ENCODE measurements around the gene TCTA.

TCTA gene

DNA sequence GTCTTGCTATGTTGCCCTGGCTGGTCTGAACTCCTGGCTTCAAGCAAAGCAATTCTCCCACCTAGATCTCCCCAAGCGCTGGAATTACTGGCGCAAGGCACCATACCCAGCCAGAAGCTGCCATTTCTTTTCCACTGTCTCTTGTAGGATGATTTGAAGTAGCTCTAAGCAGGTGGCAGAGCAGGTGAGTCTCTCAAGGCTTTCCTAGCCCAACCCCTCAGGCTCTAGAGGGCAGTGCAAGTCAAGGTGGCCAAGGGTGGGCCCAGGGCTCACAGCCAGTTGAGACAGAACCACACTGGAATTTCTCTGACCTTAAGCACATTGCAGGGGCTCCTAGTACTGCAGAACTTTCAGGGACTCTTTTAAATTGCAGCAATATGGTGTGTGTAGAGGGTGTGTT, 42.2 kb downstream of the TCTA start:
- no peak overlapping the region for H3K4me3 ChIP-seq (ENCODE audit: low read depth, low read length)
- TF ChIP-seq CTCF (IDR thresholded peaks at IDR 0.05; ENCODE audit: low read depth, low read length), result no peak

DNA sequence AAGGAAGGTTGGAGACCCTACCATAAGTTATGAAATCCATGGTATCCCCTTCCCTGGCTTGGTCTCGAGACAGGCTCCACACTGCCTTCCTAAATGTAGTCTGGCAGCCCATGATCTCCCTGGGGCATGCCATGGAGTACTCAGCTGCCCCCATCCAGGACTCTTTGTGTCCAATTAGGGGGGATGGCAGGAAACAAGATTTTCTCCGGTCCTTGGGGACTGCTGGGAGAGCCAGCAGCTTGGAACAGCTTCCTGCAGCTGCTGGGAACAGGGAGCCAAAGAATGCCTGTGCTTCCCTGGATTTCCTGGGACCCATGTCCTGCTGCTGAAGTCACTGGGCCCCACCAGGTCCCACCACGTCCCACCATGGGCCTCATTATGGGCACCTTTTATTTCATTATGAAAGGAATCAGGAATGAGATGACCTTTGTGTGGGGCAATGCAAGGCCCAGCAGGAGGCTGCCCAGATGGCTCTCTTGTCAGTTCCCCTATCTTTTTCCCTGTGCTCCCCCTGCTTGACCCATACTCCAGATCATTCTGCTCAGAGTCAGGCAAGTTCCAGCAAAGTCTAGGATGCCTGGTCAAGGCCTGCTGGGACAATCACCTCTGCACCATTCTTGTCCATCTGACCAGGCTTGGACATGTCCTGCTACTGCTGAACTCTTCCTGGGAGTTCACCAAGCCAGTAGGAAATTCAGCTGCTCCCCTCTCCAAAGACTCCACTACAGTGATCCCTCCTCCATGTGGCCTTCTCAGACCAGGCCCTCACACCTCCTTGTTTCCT, 42.9 kb downstream of the TCTA start:
- TF ChIP-seq CTCF (IDR thresholded peaks at IDR 0.05; ENCODE audit: low read depth, low read length), result no peak
- H3K4me3 ChIP-seq (ENCODE audit: low read depth, low read length), result no peak overlapping the region

DNA sequence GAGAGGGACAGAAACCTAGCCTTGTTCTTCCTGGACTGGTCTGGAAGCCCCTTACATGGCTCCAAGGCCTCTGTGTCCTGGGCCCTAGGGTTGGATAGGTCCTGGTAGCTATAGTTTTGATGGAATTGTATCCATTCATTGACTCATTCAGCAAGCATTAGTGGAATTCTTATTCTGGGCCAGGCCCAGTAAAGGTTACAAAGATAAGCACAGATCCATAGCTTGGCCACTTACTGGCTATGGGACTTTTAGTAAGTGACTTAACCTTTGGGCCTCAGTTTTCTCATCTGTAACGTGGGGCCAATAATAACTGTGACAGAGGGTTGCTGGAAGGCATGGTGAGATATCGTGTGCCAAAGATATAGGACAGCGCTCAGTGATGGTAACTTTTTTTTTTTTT, 44.2 kb downstream of the TCTA start:
- H3K4me3 ChIP-seq (ENCODE audit: low read depth, low read length), result no peak overlapping the region
- no peak for TF ChIP-seq CTCF (IDR thresholded peaks at IDR 0.05; ENCODE audit: low read depth, low read length)

- H3K4me3 ChIP-seq (ENCODE audit: low read depth, low read length), result no peak overlapping the region
- no peak for TF ChIP-seq CTCF (IDR thresholded peaks at IDR 0.05; ENCODE audit: low read depth, low read length)
These were observed 48.1 kb downstream of the TCTA start for GRCh38 chr3:49460188-49460890.

- H3K4me3 ChIP-seq (ENCODE audit: low read depth, low read length), result no peak overlapping the region
- TF ChIP-seq CTCF (IDR thresholded peaks at IDR 0.05; ENCODE audit: low read depth, low read length), result no peak
These were observed 48.7 kb downstream of the TCTA start for GRCh38 chr3:49460956-49461355.

DNA sequence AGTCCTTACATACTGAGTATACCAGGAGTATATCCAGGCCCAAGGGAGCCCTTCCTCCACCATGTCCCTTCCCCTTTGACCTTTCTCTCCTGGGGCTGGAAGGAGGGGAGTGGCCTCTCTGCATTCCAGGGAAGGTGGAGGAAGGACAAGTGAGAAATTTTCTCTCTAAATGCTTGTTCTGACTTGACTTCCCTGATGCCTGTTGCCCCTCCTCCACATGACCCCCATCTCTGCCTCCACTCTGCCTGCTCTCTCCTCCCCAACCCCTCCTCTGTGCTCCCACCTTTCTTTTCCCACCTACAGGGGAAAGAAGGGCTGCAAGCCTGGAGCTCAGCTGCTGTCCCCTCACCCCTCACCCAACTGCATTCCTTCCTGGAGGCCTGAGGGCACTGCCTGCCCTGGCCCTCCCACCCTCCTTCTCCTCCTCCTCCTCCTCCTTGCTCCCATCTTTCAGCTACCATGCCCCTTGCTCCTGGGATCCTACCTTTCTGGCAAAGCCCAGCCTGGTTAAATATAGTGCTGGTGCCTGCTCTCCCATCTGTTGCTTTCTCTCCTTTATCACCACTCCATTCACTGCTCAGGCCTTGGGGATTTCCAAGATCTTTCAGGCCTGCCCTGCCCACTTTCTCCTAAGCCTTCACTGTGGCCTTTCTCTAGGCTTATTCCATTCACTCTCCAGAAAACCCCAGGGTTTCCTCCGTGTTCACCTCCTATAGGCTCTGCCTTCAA, 49.4 kb downstream of the TCTA start:
- TF ChIP-seq CTCF (IDR thresholded peaks at IDR 0.05; ENCODE audit: low read depth, low read length), result no peak
- no peak overlapping the region for H3K4me3 ChIP-seq (ENCODE audit: low read depth, low read length)

GRCh38 chr3:49462222-49462621, 50.0 kb downstream of the TCTA start:
- TF ChIP-seq CTCF (IDR thresholded peaks at IDR 0.05; ENCODE audit: low read depth, low read length), result no peak
- no peak overlapping the region for H3K4me3 ChIP-seq (ENCODE audit: low read depth, low read length)
